GM18520 (cell line): ENCODE results near the gene ZNF532.

Experiments used
- ATAC-seq: cut with Tn5 transposase; IDR thresholded peaks from one replicate; pipeline ENCODE4 v1.9.1; 2021; ENCODE audit not compliant: unreplicated experiment

ZNF532 gene

GRCh38 chr18:58937071-58937886 is 72.6 kb downstream of the ZNF532 start:
- no peak for ATAC-seq

DNA sequence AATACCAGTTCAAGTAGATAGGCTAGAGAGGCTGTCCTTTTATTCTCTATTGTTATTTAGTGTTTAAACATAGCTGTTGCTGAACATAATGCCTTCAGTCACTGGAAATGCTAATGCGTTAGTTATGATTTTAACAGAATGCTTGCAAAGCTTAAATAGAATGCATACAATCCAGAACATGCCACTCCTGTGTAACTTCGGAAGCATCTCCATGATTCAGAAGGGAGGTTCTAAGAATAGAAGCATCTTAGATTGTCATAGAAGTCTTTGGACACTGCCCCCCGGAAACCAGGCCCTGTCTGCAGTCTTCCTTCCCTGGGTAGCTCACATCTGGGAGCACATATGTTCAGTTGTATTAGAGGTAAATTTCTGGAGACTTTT is 73.2 kb downstream of the ZNF532 start:
- no peak for ATAC-seq

DNA sequence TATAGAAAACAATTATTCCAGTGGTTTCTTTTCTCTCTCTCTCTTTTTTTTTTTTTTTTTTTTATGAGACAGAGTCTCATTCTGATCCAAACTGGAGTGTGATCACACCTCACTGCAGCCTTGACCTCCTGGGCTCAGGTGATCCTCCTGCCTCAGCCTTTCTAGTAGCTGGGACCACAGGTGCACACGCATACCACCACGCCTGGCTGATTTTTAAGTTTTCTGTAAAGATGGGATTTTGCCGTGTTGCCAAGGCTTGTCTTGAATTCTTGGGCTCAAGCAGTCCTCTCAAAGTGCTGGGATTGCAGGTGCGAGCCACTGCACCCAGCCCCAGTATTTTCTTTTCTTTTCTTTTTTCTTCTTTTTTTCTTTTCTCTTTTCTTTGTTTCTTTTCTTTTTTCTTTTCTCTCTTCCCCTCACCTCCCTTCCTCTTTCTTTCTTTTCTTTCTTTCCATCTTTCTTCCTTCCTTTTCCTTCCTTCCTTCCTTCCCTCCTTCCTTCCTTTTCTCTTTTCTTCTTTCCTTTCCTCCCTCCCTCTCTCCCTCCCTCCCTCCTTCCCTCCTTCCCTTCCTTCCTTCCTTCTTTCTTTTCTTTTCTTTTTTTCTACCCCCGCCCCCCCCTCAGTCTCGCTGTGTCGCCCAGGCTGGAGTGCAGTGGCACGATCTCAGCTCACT is 76.9 kb downstream of the ZNF532 start:
- no peak for ATAC-seq

DNA sequence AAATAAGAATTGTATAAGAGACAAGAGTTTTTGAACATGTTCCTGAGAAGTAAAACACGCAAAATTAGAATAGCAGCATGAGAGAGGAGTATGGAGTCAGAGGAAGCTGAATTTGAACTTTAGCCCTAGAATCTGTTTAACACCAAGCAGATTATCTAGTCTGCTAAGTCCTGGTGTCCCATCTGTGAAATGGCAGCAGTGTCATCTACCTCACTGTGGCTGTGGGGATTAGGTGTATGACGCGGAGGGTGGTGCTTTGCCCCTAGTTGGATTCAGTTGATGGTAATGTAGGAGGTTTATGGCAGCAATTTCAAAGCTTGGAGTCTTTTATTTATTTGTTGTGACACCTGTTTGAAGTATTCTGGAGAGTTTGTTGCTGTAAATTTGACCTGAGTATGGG is 79.2 kb downstream of the ZNF532 start:
- ATAC-seq, result no peak

DNA sequence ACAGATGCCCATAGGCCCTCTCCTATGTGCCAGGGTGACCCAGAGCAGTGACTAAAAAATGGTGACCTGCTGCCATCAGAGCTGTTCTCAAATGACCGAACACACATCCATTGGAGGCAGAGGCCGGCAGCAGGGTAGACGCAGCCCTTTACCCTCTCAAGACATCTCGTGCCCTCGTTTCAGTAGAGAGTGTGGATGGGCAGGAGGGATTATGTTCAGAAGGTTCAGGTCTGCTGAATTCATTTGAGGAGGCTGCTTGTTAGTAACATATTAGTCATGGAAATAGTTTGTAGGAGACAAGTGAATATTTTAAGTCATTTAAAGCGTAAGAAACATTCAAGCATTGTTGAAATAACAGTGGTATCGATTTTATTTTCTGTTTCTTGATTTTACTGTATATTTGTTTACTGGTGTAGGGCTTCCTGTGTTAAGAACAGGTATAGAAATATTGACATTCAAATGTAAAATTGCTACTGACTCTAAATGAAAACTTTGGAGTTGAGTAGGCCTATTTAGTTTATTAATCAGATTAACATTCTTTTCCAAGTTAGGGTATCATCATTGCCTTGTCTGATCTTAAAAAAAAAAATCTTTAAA is 82.6 kb downstream of the ZNF532 start:
- ATAC-seq, result no peak

DNA sequence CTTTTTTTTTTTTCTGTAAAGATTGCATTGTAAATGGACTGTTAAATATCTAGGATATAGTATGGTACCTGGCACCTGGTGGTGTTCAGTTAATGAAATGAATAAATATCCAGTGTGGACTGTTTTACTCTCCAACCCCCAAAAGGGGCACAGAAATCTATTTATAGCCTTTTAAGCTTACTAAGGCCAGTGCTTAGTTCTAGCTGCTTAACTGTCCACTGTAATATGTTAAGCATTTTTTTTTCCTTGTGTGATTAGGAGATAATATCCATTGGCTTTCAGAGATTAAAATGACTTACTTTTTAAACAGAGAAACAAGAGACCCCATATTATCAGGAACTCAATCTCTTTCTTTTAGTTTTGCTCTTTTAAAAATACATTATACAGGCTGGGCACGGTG is 84.4 kb downstream of the ZNF532 start:
- ATAC-seq, result no peak

DNA sequence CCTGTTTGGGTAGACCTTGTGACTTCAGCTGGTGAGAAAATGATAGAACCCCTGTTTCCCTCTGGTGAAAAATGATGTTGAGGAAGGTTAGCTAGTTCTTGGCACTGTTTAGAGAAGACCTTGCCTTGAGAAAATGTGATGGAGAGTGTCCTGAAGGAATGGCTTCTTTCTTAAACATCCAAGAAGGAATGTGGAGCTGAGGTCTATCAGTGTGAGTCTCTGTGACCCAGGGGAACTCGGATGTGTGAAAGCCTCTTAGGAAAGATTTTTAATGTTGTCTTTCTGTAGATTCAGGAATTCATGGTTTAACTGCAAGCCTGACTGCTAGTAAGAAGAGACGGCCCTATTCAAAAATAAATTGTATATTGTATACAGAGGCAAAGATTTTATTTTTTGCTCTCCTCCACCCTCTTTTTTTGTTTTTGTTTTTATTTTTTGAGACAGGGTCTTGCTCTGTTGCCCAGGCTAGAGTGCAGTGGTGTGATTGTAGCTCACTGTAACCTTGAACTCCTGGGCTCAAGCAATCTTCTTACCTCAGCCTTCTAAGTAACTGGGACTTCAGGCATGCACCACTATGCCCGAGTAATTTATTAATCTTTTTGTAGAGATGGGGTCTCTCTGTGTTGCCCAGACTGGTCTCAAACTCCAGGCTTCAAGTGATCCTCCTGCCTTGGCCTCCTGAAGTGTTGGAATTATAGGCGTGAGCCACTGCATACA is 87.5 kb downstream of the ZNF532 start:
- no peak for ATAC-seq

DNA sequence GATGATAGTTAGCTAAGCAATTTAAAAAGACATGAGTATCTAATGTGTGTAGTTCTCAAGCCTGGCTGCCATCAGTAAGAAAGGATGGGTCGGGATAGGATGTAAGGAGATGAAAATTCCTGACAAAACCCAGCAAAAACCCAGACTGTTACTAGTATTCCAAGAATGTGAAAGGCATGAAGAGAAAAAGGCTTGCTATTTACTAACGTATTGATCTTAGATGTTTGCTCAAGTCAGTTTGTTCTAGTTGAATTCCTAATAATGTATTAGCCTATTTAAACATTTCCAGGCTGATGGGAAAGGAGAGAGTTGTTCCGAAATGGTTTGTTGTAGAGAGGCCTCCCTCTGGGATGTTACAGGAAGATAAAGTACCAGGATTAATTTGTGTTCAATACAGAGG is 88.2 kb downstream of the ZNF532 start:
- no peak for ATAC-seq

DNA sequence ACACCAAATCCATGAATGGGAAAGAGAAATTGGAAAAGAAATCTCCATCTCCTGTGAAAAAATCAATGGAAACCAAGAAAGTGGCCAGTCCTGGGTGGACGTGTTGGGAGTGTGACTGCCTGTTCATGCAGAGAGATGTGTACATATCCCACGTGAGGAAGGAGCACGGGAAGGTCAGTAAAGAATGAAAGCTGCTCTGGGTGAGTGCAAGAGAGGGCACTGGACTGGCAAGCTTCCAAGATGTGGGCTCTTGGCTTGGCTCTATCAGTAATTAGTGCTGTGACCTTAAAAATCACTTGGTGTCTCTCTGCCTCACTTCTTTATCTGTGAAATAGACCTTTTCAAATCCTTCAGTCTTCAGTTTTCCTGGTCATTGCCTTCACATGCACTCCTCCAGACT is 89.0 kb downstream of the ZNF532 start:
- ATAC-seq, result no peak

GRCh38 chr18:58955001-58955400 is 90.3 kb downstream of the ZNF532 start:
- no peak for ATAC-seq

- no peak for ATAC-seq
Measured at GRCh38 chr18:58955738-58956137, 91.1 kb downstream of the ZNF532 start.

- ATAC-seq, result no peak
Measured at GRCh38 chr18:58958628-58959027, 94.0 kb downstream of the ZNF532 start.

- no peak for ATAC-seq
Measured at GRCh38 chr18:58960508-58960907, 95.8 kb downstream of the ZNF532 start.

DNA sequence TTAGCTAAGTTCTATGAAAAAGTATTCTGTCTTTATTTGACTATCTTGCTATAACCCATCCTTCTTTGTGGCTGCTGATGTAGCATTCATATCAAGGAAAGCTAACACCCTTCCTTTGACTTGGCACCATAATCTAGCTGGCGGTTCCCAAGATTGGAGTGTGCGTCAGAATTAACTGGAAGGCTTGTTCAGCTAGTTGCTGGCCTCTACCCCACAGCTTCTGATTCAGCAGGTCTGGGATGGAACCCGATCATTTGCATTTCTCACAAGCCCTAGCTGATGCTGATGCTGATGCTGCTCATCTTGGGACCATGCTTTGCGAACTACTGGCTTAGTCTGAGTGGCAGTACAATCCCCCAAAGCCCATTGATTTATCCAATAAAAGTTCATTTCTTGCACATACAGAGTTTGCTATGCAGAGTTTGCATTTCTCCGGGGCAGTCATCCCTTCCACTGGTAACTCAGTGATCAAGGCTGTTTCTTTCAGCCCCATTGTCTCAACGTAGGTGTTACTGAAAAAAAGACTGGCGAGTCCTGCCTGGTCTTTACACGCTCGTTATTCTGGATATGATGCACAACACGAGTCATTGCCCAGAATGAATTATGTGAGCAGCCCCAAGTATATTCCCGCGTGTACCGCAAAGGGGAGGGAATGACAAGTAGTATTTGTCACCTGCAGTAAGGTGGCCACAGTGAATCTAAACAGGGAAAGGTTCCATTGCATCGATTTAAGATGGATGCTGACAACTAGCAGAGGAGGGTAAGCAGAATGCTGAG is 96.5 kb downstream of the ZNF532 start:
- ATAC-seq, result no peak

DNA sequence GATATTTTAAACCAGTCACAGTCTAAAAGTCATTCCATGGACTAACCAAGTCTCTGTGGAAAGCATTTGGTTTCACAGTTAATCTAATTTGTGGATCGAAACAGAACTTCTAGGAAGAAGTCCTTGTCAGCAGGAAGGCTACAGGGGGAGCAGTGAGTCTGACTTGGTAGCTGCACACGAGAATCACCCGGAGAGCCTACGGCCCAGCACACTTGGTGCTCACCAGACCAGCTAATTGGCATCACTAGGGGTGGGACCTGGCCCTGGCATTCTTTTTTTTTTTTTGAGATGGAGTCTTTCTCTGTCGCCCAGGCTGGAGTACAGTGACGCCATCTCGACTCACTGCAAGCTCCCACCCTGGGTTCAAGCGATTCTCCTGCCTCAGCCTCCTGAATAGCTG is 97.7 kb downstream of the ZNF532 start:
- ATAC-seq, result no peak

DNA sequence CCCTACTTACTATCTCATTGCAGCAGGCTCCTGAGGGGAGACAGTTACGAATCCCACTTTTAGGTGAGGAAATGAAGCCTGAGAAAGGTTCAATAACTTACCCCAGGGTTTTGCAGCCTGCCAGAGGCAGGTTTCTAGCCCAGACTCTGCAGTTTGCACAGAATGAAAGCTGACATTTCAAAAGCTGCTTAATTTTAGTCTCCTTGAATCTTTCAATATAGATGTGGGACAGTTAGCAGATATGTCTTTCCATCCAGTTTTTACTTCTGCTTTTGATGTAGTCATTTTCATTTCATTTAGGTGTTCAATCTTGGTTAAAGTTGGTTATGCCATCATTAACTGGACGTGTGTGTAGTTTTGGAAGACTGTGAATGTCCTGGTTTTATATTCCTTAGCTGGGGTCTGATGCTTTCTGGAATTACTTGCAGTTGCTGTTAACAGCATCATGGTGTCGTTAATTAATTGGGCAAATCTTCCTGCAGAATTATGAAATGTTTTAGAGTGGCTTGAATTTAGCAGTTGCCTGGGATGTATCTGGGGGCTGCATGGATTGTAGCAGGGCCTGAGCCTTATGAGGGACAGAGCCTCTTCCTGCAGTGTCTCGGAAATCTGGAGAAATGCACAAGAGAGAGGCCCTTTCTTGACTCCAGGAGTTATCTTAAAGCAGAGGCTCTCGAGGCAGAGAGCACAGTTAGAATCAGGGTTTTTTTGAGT is 100.8 kb downstream of the ZNF532 start:
- ATAC-seq, result no peak

GRCh38 chr18:58966005-58966677 is 101.5 kb downstream of the ZNF532 start:
- ATAC-seq, result no peak

GRCh38 chr18:58966704-58967103 is 102.0 kb downstream of the ZNF532 start:
- no peak for ATAC-seq

- no peak for ATAC-seq
Measured at GRCh38 chr18:58967751-58968254, 103.1 kb downstream of the ZNF532 start.
